SJCRH30 (cell line): ENCODE data around the gene SUGT1. TPM values are rescaled to one million over a fixed set of nuclear protein-coding genes. Genes with fewer than 3 reads are reported as not detected.
A peak's percentile ranks its signal among the peaks of the same experiment; 100 is the strongest.

Experiments used
- DNase-seq, 2 experiments: peaks; one replicate each; pipeline ENCODE4 v3.0.0-alpha.2; 2015 to 2020
- H3K27ac ChIP-seq: fragments of 250-450 bp; sonication (Bioruptor Pico); 2 replicates; pipeline ENCODE4 v1.5.1; 2020; ENCODE audit warnings: mild to moderate bottlenecking, moderate library complexity
- H3K27me3 ChIP-seq: fragments of 250-450 bp; sonication (Bioruptor Pico); 2 replicates; pipeline ENCODE4 v1.5.1; 2020; ENCODE audit warnings: mild to moderate bottlenecking, moderate library complexity
- H3K36me3 ChIP-seq: fragments of 250-450 bp; sonication (Bioruptor Pico); 2 replicates; pipeline ENCODE4 v1.5.1; 2020; ENCODE audit warnings: mild to moderate bottlenecking, moderate library complexity
- H3K4me1 ChIP-seq: fragments of 250-450 bp; sonication (Bioruptor Pico); 2 replicates; pipeline ENCODE4 v1.5.1; 2020; ENCODE audit warnings: mild to moderate bottlenecking, moderate library complexity
- H3K4me3 ChIP-seq: fragments of 250-450 bp; sonication (Bioruptor Pico); 2 replicates; pipeline ENCODE4 v1.5.1; 2020; ENCODE audit warnings: mild to moderate bottlenecking, moderate library complexity
- H3K9me3 ChIP-seq: fragments of 250-450 bp; sonication (Bioruptor Pico); replicated peaks from 2 replicates; pipeline ENCODE4 v1.5.1; 2020; ENCODE audit warnings: mild to moderate bottlenecking, moderate library complexity
- total RNA-seq: library from RNA; depleted of rRNA; stranded (reverse); fragments of >200 nt; shearing (Covaris generic); gene quantifications from 2 replicates; pipeline ENCODE4 v1.2.3, GENCODE V29; 2014; rRNA removed

Gene SUGT1
- total RNA-seq, 1 experiment from 2014 or later = 76.2 TPM

DNA sequence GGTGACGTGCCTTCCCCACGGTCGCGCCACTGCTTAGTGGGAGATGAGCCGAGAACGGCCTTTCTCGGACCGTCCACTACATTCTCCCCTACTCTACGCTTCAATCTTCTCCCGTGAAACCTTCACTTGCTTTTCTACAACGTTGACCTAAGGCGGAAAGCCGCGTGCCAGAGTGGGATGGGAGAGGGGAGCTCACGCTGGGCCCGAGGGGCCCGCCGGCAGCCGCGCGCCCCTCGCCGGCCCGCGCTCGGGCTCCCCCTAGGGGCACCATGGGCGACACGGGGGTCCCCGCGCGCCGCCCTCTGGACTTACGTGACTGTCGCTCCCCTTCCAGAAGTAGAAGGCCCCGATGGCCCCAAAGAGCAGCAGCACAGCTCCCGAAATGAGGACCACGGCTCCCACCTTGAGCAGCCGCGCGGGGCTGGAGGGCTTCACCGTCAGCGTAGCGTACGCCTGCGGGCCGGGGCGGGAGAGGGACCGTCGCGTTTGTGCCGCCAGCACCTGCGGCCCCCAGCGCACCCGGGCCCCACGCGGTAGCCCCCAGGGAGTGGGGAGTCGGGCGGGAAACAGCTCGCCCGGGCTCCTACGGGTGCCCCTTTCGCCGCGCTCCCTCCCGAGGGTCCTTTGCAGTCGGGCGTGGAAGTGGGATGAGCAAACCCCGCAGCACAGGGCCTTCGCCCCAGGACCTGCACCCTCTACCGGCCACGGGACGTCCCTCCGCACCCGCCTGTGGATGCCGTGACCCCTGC is 86.3 kb downstream of the SUGT1 start:
- H3K27me3 ChIP-seq = no peaks in the 10 kb centered on the region

DNA sequence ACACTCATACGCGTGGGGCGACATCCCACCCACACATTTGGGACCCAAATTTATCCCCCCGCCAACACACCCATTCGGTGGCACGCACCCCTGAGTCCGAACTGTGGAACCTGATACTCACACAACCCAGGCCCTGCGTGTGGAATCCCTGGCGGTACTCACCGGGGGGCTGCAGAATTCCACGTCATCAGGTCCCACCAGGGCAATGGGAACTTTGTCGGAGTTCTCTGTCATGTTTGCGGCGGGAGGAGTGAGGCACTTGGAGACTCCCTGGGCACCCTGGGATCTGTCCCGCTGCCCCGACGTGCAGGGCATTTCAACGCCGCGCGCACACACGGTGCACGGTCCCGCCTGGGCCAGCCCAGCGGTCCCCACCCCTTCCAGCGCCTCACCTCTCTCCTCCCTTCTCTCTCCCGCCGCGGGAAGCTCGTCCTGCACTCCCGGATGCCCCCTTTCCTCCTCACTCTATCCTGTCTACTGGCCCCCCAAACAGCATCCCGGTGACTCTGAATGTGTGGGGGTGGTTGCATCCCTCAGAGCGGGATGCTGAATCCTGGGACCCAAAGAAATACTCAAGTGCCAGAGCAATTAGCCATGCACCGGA is 86.9 kb downstream of the SUGT1 start, which contains the start of gene CNMD:
Gene CNMD, minus strand, starts transcription at position 353 of the 604 bp plus-strand sequence. Its CDS starts 119 bp downstream, at position 234.
- no peaks in the 10 kb centered on the region for H3K27me3 ChIP-seq
- no peaks in the 10 kb centered on the region for H3K36me3 ChIP-seq

More for the DNA sequence above, 86.3 kb downstream of the SUGT1 start:
- Histone ChIP-seq H3K36me3 (no peaks in the 10 kb centered on the region), H3K4me3 (no peak overlapping the region), H3K4me1 (peaks cover 3% of the 10 kb centered on the region; the same call in 1 of the 2 replicates), H3K27ac (peak overlapping the region; percentile 18; the same call in 1 of the 2 replicates), H3K9me3 (no peaks in the 10 kb centered on the region)
- DNase-seq = no peak

DNA sequence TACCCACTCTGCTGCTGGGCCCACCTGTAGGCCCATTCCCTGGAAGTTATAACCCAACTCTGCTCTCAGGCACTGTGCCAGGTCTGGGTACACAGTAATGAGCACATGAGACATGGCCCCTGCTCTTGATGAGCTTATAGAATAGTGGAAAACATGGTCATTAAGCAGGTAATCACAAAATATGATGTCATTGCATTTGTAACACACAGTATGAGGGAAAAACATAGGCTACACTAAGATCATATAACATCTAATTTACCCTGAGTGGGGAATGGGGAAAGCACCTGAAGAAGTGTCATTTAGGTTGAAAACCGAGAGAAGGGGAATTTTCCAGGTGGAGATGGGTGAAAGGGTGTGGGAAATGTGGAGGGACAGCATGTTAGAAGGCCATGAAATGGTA is 90.9 kb downstream of the SUGT1 start:
- no peak overlapping the region for H3K4me3 ChIP-seq
- H3K36me3 ChIP-seq = no peaks in the 10 kb centered on the region
- DNase-seq = no peak
- peaks cover 2% of the 10 kb centered on the region; the same call in 1 of the 2 replicates for H3K4me1 ChIP-seq
- H3K27ac ChIP-seq = no peak overlapping the region
- no peaks in the 10 kb centered on the region for H3K9me3 ChIP-seq
- no peaks in the 10 kb centered on the region for H3K27me3 ChIP-seq

More for the DNA sequence above, 86.9 kb downstream of the SUGT1 start, which contains the start of gene CNMD:
- H3K4me1 ChIP-seq = peaks cover 3% of the 10 kb centered on the region; the same call in 1 of the 2 replicates
- H3K4me3 ChIP-seq = no peak within 1 kb of the TSS
- DNase-seq = no peak
- H3K9me3 ChIP-seq = no peaks in the 10 kb centered on the region
- H3K27ac ChIP-seq = no peak within 1 kb of the TSS

DNA sequence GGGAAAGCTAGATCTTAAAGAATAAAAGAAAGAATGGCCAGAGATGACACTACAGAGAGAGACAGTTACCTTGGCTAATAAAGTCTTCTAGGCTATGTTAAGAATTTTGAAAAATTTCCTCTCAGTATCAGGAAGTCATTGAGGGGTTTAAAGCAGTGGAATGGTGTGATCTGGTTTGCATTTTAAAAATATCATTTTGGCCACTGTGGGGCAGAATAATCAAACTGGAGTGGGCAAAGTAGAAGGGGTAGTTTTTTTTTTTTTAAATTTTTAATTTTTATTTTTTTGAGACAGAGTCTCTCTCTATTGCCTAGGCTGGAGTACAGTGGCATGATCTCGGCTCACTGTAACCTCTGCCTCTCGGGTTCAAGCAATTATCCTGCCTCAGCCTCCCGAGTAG is 91.4 kb downstream of the SUGT1 start:
- no peaks in the 10 kb centered on the region for H3K36me3 ChIP-seq
- no peaks in the 10 kb centered on the region for H3K27me3 ChIP-seq
- no peak overlapping the region for H3K27ac ChIP-seq
- no peak for DNase-seq
- peaks cover 7% of the 10 kb centered on the region; the same call in 1 of the 2 replicates for H3K4me1 ChIP-seq
- H3K4me3 ChIP-seq = no peak overlapping the region
- H3K9me3 ChIP-seq = no peaks in the 10 kb centered on the region

DNA sequence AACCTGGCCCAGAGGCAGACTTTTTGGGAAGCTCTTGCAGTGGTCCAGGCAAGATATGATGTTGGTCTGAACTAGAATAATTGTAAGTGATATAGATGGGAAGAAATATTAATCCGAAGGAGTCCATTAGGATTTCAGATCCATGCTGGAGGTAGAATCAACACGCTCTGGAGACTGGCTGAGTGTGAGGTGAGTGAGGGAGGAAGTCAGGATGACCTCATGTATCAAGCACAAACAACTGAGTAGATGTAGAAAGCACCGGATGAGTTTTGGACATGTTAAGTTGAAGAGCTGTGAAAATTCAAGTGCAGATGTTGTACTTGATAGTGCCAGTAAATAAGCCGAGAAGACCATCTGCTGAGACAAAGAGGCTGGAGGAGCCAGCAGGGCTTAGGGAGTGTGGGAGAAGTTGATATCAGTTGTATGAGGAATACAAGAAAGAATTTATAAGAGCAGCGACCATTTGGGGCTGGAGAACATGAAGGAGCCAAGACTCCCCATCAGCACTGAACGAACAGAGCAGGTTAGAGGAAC is 92.3 kb downstream of the SUGT1 start:
- no peaks in the 10 kb centered on the region for H3K27me3 ChIP-seq
- no peaks in the 10 kb centered on the region for H3K9me3 ChIP-seq
- no peaks in the 10 kb centered on the region for H3K36me3 ChIP-seq
- H3K4me3 ChIP-seq = no peak overlapping the region
- H3K27ac ChIP-seq = no peak overlapping the region
- H3K4me1 ChIP-seq = peaks cover 14% of the 10 kb centered on the region; the same call in 1 of the 2 replicates
- no peak for DNase-seq

DNA sequence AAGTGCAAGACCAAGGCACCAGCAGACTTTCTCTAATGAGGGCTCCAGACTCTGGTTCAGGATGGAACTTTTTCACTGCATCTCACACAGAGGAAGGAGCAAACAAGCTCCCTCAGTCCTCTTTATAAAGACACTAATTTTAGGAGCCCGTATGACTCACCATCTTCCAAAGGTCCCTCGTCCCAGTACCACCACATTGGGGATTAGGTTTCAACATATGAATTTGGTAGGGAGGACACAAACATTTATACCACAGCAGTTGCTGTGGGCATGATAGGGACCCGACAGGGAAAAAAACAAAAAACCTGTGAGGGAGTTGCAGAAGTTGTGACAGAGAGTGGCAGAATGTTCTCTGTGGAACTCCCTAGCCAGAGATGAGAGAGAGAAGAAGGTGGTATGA is 93.5 kb downstream of the SUGT1 start:
- Histone ChIP-seq H3K36me3 (no peaks in the 10 kb centered on the region), H3K9me3 (no peaks in the 10 kb centered on the region), H3K27ac (no peak overlapping the region), H3K27me3 (no peaks in the 10 kb centered on the region), H3K4me3 (no peak overlapping the region), H3K4me1 (peaks cover 14% of the 10 kb centered on the region; the same call in 1 of the 2 replicates)
- DNase-seq = peak in 1 of 2 experiments; percentile 44

DNA sequence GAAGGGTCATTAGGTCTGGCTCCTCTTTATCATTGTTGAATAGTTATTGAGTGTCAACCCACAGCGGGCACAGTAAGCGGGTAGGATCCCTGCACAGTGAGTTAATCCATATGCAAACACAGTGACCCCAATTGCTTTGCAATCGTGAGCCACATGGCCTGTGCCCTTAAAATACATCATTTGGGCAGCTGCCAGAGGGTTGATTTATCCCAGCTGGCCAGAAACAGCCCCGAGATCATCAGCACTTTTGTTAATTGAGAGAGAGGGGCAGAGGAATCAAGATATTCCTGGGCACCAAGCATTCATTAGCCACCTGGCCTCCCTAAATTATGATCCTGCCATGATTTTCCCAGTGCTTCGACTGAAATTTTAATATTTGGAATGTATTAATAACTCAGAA is 96.8 kb downstream of the SUGT1 start:
- Histone ChIP-seq H3K4me1 (peaks cover 14% of the 10 kb centered on the region; the same call in 1 of the 2 replicates), H3K27ac (no peak overlapping the region), H3K27me3 (no peaks in the 10 kb centered on the region), H3K4me3 (no peak overlapping the region), H3K36me3 (no peaks in the 10 kb centered on the region), H3K9me3 (no peaks in the 10 kb centered on the region)
- peak; percentile 29 to 47 for DNase-seq

Other genes starting within 250 kb of the SUGT1 start
- gene THSD1, start 246.7 kb upstream of the SUGT1 start, total RNA-seq = 9.9 and 12.2 TPM in 2 replicates
- gene VPS36, start 202.2 kb upstream of the SUGT1 start, total RNA-seq = 28.5 and 34.3 TPM in 2 replicates
- gene CKAP2, start 197.4 kb upstream of the SUGT1 start, total RNA-seq = 99.8 and 120 TPM in 2 replicates
- gene HNRNPA1L2, start 10.4 kb upstream of the SUGT1 start, total RNA-seq = 9.4 and 9.6 TPM in 2 replicates
- gene CNMD, start 87.0 kb downstream of the SUGT1 start, total RNA-seq = 0.13 TPM in 1 of 2 replicates, not detected in the other
- 2.2 and 2.3 TPM in 2 replicates for gene PCDH8, start 195.8 kb downstream of the SUGT1 start, total RNA-seq